ENCODE data around the gene ERCC6L2.

DNA sequence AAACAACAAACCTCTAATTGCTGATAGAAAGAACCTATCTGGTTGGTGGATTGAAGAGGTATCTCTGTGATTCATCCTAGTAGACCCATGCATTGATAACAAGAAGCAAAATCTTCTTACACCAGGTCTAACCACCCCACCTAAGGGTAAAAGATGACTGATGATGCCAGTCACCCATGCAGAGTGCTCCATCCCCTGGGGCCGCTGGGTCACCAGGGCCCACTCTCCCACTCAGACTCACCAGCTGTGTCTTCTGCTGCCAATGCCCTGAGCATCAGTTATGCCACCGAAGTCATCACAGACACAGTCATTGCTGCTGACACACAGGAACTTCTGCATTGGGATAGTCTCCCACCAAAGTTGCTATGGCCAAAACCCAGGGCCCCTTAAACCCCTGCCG is 44.7 kb upstream of the ERCC6L2 start:
- TF ChIP-seq POLR2A (IDR thresholded peaks at IDR 0.05; ENCODE audit: low read length) (no peak), GATA1 (IDR thresholded peaks at IDR 0.05; ENCODE audit: low read depth, low read length) (no peak)
